ENCODE data around the gene CPA1. TPM values are rescaled to one million over a fixed set of nuclear protein-coding genes. Genes with fewer than 3 reads are reported as not detected.

The CPA1 gene
- polyA plus RNA-seq, 1 donor (not counting 4 experiments of a cell fraction or from before 2014, with no cell fraction given) = not detected

GRCh38 chr7:130384841-130385599 is 4.7 kb downstream of the CPA1 start:
- TF ChIP-seq EZH2 (IDR thresholded peaks at IDR 0.05; ENCODE audit: low read length) (no peak), CTCF (optimal IDR thresholded peaks at IDR 0.05 in 1 of 3, IDR thresholded peaks at IDR 0.05 in 1 of 3, conservative IDR thresholded peaks at IDR 0.05 in 1 of 3; ENCODE audit: extremely low read depth in 1 of 3, insufficient read depth in 2 of 3, low read length in 3 of 3) (no peak)
- no peak overlapping the region for H2AFZ ChIP-seq (ENCODE audit: control insufficient read depth, low read length)
- dilution Hi-C loops (cut with MboI; ENCODE audit: extremely low pct_ligation_motif_present, low sequenced_read_pairs) = no loop called here

GRCh38 chr7:130385600-130386066 is 5.3 kb downstream of the CPA1 start:
- Histone ChIP-seq H3K27ac (ENCODE audit: control insufficient read depth, insufficient read depth, low read length) (no peak overlapping the region), H4K20me1 (ENCODE audit: control insufficient read depth, extremely low read depth, insufficient read depth, low read length) (no peaks in the 10 kb centered on the region), H3K4me2 (ENCODE audit: control insufficient read depth, extremely low read depth, insufficient read depth, low read depth, low read length) (no peak overlapping the region), H3K9me3 (ENCODE audit: control insufficient read depth, low read depth, low read length) (no peaks in the 10 kb centered on the region), H3K36me3 (ENCODE audit: control insufficient read depth in 2 of 2, extremely low read depth in 1 of 2, insufficient read depth in 2 of 2, low read length in 2 of 2) (no peaks in the 10 kb centered on the region), H3K9me1 (ENCODE audit: control insufficient read depth, extremely low read depth, insufficient read depth, low read length) (no peaks in the 10 kb centered on the region), H3K27me3 (ENCODE audit: control insufficient read depth, extremely low read depth, insufficient read depth, low read length) (no peaks in the 10 kb centered on the region), H3K79me2 (ENCODE audit: control insufficient read depth, insufficient read depth, low read length) (no peaks in the 10 kb centered on the region), H3K4me1 (ENCODE audit: control insufficient read depth, extremely low read depth, insufficient read depth, low read length) (no peaks in the 10 kb centered on the region), H3K4me3 (ENCODE audit: control insufficient read depth in 2 of 3, extremely low read depth in 1 of 3, insufficient read depth in 2 of 3, low read depth in 1 of 3, low read length in 3 of 3) (no peak overlapping the region), H3K9ac (ENCODE audit: control insufficient read depth, extremely low read depth, insufficient read depth, low read length) (no peak overlapping the region), H2AFZ (ENCODE audit: control insufficient read depth, low read length) (no peak overlapping the region)
- no peak for TF ChIP-seq CTCF (optimal IDR thresholded peaks at IDR 0.05 in 1 of 3, IDR thresholded peaks at IDR 0.05 in 1 of 3, conservative IDR thresholded peaks at IDR 0.05 in 1 of 3; ENCODE audit: extremely low read depth in 1 of 3, insufficient read depth in 2 of 3, low read length in 3 of 3)
- TF ChIP-seq EZH2 (IDR thresholded peaks at IDR 0.05; ENCODE audit: low read length) = no peak
- FAIRE-seq = no peak
- no peak for DNase-seq (ENCODE audit: low read depth, low spot score)
- dilution Hi-C loops (cut with MboI; ENCODE audit: extremely low pct_ligation_motif_present, low sequenced_read_pairs) = no loop called here

More at GRCh38 chr7:130384841-130385599, 4.7 kb downstream of the CPA1 start:
- H3K9ac ChIP-seq (ENCODE audit: control insufficient read depth, extremely low read depth, insufficient read depth, low read length) = no peak overlapping the region
- H3K27me3 ChIP-seq (ENCODE audit: control insufficient read depth, extremely low read depth, insufficient read depth, low read length) = no peaks in the 10 kb centered on the region
- no peak for FAIRE-seq
- no peak overlapping the region for H3K4me3 ChIP-seq (ENCODE audit: control insufficient read depth in 2 of 3, extremely low read depth in 1 of 3, insufficient read depth in 2 of 3, low read depth in 1 of 3, low read length in 3 of 3)
- H3K9me1 ChIP-seq (ENCODE audit: control insufficient read depth, extremely low read depth, insufficient read depth, low read length) = no peaks in the 10 kb centered on the region
- H3K4me1 ChIP-seq (ENCODE audit: control insufficient read depth, extremely low read depth, insufficient read depth, low read length) = no peaks in the 10 kb centered on the region
- H3K4me2 ChIP-seq (ENCODE audit: control insufficient read depth, extremely low read depth, insufficient read depth, low read depth, low read length) = no peak overlapping the region
- no peak overlapping the region for H3K27ac ChIP-seq (ENCODE audit: control insufficient read depth, insufficient read depth, low read length)
- H3K9me3 ChIP-seq (ENCODE audit: control insufficient read depth, low read depth, low read length) = no peaks in the 10 kb centered on the region
- H3K79me2 ChIP-seq (ENCODE audit: control insufficient read depth, insufficient read depth, low read length) = no peaks in the 10 kb centered on the region
- no peaks in the 10 kb centered on the region for H3K36me3 ChIP-seq (ENCODE audit: control insufficient read depth in 2 of 2, extremely low read depth in 1 of 2, insufficient read depth in 2 of 2, low read length in 2 of 2)
- H4K20me1 ChIP-seq (ENCODE audit: control insufficient read depth, extremely low read depth, insufficient read depth, low read length) = no peaks in the 10 kb centered on the region
- DNase-seq (ENCODE audit: low read depth, low spot score) = no peak
